HepG2 (cell line): ENCODE results near the gene RAB17. TPM values are rescaled to one million over a fixed set of nuclear protein-coding genes. Genes with fewer than 3 reads are reported as not detected.

Source experiments
- CBX1 ChIP-seq: IDR thresholded peaks from one replicate; pipeline ENCODE4 v1.6.1; 2016; ENCODE audit warnings: antibody characterized with exemption, low read depth
- CC2D1A ChIP-seq: sonication (generic); formaldehyde crosslinking; IDR thresholded peaks from 2 replicates; pipeline ENCODE4 v1.8.1; 2023; ENCODE audit warnings: mild to moderate bottlenecking, missing genetic modification reagents
- ERF ChIP-seq: IDR thresholded peaks from 2 replicates; pipeline ENCODE4 v1.6.1; 2018; ENCODE audit warnings: missing biosample characterization, missing genetic modification reagents
- HNF4A ChIP-seq: sonication (generic); formaldehyde crosslinking; IDR thresholded peaks from 2 replicates; pipeline ENCODE4 v1.4.0; 2020; ENCODE audit warnings: missing genetic modification reagents
- PRDM4 ChIP-seq: sonication (generic); formaldehyde crosslinking; IDR thresholded peaks from 2 replicates; pipeline ENCODE4 v1.9.0; 2021; ENCODE audit warnings: missing genetic modification reagents, borderline replicate concordance
- RXRB ChIP-seq: IDR thresholded peaks from 2 replicates; pipeline ENCODE4 v1.6.1; 2016; ENCODE audit warnings: borderline replicate concordance, missing genetic modification reagents, missing compliant biosample characterization
- TFE3 ChIP-seq: IDR thresholded peaks from 2 replicates; pipeline ENCODE4 v1.6.1; 2016
- ZFY ChIP-seq: sonication (generic); formaldehyde crosslinking; IDR thresholded peaks from 2 replicates; pipeline ENCODE4 v1.4.0; 2020; ENCODE audit warnings: missing genetic modification reagents
- ZNF143 ChIP-seq: sonication (generic); formaldehyde crosslinking; IDR thresholded peaks from 2 replicates; pipeline ENCODE4 v1.4.0; 2020; ENCODE audit warnings: missing genetic modification reagents
- ZNF18 ChIP-seq: sonication (generic); formaldehyde crosslinking; IDR thresholded peaks from 2 replicates; pipeline ENCODE4 v1.8.0; 2022; ENCODE audit warnings: mild to moderate bottlenecking, missing genetic modification reagents; ENCODE audit not compliant: insufficient replicate concordance
- ZNF232 ChIP-seq: sonication (generic); formaldehyde crosslinking; IDR thresholded peaks from 2 replicates; pipeline ENCODE4 v1.4.0; 2020; ENCODE audit warnings: missing genetic modification reagents, borderline replicate concordance
- ZNF451 ChIP-seq: sonication (generic); formaldehyde crosslinking; IDR thresholded peaks from 2 replicates; pipeline ENCODE4 v1.5.0; 2020; ENCODE audit warnings: mild to moderate bottlenecking, missing genetic modification reagents
- ZXDC ChIP-seq: sonication (generic); formaldehyde crosslinking; IDR thresholded peaks from 2 replicates; pipeline ENCODE4 v1.5.0; 2020; ENCODE audit warnings: mild to moderate bottlenecking, missing genetic modification reagents
- polyA plus RNA-seq, 8 experiments: library from polyadenylated mRNA; depleted of rRNA in 3 of 8; stranded (reverse) in 7 of 8; unstranded in 1 of 8; fragments of >200 nt; fragmentation: Illumina TruSeq in 4 of 8; extraction: Trizol in 4 of 8; gene quantifications; 2 replicates each; pipeline versions ENCODE4 v1.2.1 to v1.2.3, GENCODE V29; 2011 to 2016; ENCODE audit warnings: low read depth in 4 of 8, missing spikeins in 1 of 8, mixed read lengths in 1 of 8; ENCODE audit not compliant: insufficient read depth in 1 of 8
- total RNA-seq, 5 experiments: library from RNA; depleted of rRNA; stranded (reverse); fragments of >200 nt; fragmentation: Illumina TruSeq; extraction: Trizol; gene quantifications; 2 replicates each; pipeline ENCODE4 v1.2.3, GENCODE V29; 2016; ENCODE audit warnings: low read depth in 1 of 5
- TF ChIP-seq, protein P1 (sequence below): sonication (generic); formaldehyde crosslinking; IDR thresholded peaks from 2 replicates; pipeline ENCODE4 v1.5.0; 2020; ENCODE audit warnings: mild to moderate bottlenecking, missing genetic modification reagents, moderate library complexity
- TF ChIP-seq, protein P2 (sequence below): sonication (generic); formaldehyde crosslinking; IDR thresholded peaks from 2 replicates; pipeline ENCODE4 v1.5.0; 2020; ENCODE audit warnings: missing genetic modification reagents

The RAB17 gene
- total and polyA plus RNA-seq, 2 of the 13 experiments (the other 11 are each of a cell fraction or from before 2014, with no cell fraction given), result 68.0 to 124 TPM

DNA sequence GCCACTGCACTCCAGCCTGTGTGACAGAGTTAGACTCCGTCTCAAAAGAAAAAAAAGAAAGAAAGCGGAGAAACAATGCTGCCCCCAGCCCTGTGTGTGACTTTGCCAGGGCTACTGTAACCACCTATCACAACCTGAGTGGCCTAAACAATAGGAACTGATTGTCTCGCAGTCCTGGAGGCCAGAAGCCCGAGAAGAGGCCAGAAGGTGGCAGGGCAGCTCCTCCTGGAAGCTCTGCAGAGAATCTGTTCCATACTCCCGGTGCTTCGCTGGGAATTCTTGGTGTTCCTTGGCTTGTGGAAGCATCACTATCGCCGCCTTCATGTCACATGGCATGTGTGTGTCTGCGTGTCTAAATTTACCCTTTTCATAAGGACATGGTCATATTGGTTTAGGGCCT, 14.4 kb upstream of the RAB17 start (continued):
- TF ChIP-seq TFE3, result no peak
- no peak for TF ChIP-seq ZNF18
- TF ChIP-seq, protein P1, sequence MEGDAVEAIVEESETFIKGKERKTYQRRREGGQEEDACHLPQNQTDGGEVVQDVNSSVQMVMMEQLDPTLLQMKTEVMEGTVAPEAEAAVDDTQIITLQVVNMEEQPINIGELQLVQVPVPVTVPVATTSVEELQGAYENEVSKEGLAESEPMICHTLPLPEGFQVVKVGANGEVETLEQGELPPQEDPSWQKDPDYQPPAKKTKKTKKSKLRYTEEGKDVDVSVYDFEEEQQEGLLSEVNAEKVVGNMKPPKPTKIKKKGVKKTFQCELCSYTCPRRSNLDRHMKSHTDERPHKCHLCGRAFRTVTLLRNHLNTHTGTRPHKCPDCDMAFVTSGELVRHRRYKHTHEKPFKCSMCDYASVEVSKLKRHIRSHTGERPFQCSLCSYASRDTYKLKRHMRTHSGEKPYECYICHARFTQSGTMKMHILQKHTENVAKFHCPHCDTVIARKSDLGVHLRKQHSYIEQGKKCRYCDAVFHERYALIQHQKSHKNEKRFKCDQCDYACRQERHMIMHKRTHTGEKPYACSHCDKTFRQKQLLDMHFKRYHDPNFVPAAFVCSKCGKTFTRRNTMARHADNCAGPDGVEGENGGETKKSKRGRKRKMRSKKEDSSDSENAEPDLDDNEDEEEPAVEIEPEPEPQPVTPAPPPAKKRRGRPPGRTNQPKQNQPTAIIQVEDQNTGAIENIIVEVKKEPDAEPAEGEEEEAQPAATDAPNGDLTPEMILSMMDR, result peak; percentile 88
- 0 out of 2 replicates have a peak, but pooled peaks have one; percentile 33 for TF ChIP-seq ERF (CRISPR knock-in tag)
- TF ChIP-seq, protein P2, sequence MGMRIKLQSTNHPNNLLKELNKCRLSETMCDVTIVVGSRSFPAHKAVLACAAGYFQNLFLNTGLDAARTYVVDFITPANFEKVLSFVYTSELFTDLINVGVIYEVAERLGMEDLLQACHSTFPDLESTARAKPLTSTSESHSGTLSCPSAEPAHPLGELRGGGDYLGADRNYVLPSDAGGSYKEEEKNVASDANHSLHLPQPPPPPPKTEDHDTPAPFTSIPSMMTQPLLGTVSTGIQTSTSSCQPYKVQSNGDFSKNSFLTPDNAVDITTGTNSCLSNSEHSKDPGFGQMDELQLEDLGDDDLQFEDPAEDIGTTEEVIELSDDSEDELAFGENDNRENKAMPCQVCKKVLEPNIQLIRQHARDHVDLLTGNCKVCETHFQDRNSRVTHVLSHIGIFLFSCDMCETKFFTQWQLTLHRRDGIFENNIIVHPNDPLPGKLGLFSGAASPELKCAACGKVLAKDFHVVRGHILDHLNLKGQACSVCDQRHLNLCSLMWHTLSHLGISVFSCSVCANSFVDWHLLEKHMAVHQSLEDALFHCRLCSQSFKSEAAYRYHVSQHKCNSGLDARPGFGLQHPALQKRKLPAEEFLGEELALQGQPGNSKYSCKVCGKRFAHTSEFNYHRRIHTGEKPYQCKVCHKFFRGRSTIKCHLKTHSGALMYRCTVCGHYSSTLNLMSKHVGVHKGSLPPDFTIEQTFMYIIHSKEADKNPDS (CRISPR knock-in tag), result no peak
- peak; percentile 42; the same call in 1 of the 2 replicates for TF ChIP-seq RXRB (CRISPR knock-in tag)
- peak; percentile 25; the same call in 1 of the 2 replicates for TF ChIP-seq ZNF451 (CRISPR knock-in tag)
- no peak for TF ChIP-seq ZXDC (CRISPR knock-in tag)
- TF ChIP-seq CBX1, result no peak
- no peak for TF ChIP-seq ZNF143
- no peak for TF ChIP-seq ZNF232 (CRISPR knock-in tag)
- TF ChIP-seq HNF4A (CRISPR knock-in tag), result no peak
- no peak for TF ChIP-seq PRDM4 (CRISPR knock-in tag)
- TF ChIP-seq ZFY (CRISPR knock-in tag), result peak; percentile 32; the same call in 1 of the 2 replicates
- no peak for TF ChIP-seq CC2D1A (CRISPR knock-in tag)
